ENCODE results near the gene NANOS2.

DNA sequence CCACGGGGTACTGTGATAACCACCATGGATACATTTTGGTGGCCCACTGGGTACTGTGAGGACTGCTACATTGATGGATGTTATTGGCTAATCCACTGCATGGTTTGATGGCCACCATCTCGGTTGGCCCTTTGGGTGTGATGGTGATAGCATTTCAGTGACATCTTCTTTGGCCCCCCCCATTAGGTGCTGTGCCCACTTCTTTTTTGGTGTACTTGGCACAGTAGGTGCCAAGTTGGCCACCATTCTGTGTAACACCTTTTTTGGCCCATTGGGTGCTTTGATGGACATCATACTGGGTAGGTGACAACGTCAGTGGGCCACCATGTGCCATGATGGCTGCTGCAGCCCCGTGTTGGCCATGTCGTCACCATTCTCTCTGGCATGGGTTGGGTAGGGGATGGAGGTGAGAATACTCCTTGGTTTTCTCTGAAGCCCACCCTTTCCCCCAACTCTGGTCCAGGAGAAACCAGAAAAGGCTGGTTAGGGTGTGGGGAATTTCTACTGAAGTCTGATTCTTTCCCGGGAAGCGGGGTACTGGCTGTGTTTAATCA lies 41.3 kb downstream of the NANOS2 start:
- TF ChIP-seq POLR2A (IDR thresholded peaks at IDR 0.05; ENCODE audit: low read length), result no peak
- no peak for TF ChIP-seq GATA1 (IDR thresholded peaks at IDR 0.05; ENCODE audit: low read depth, low read length)

All from erythroblast (primary cell).